Ascending aorta (tissue), 2 donors: ENCODE data around the gene TEN1. TPM values are rescaled to one million over a fixed set of nuclear protein-coding genes. Genes with fewer than 3 reads are reported as not detected.
"Not testable (repeated sequence)": the region's sequence is repeated elsewhere in the genome, so short reads cannot be mapped to it uniquely, and the experiment has no call there.

Source experiments
- DNase-seq, 2 donors: peaks; one replicate each; pipeline ENCODE4 v3.0.0-alpha.2; 2019; ENCODE audit warnings: low spot score in 2 of 2
- H3K27ac ChIP-seq, 2 donors: fragments of 200-600 bp; sonication (generic); one replicate each; pipeline ENCODE4 v1.5.1; 2016 to 2017; ENCODE audit warnings: mild to moderate bottlenecking in 1 of 2
- H3K27me3 ChIP-seq: fragments of 200-600 bp; sonication (generic); one replicate; pipeline ENCODE4 v1.5.1; 2017
- H3K36me3 ChIP-seq, 2 donors: fragments of 200-600 bp; sonication (generic); one replicate each; pipeline ENCODE4 v1.5.1; 2016
- H3K4me1 ChIP-seq, 2 donors: fragments of 200-600 bp; sonication (generic); one replicate each; pipeline ENCODE4 v1.5.1; 2016 to 2017; ENCODE audit warnings: mild to moderate bottlenecking in 1 of 2
- H3K4me3 ChIP-seq, 2 donors: fragments of 200-600 bp; sonication (generic); one replicate each; pipeline ENCODE4 v1.5.1; 2016 to 2017; ENCODE audit warnings: mild to moderate bottlenecking in 1 of 2
- H3K9me3 ChIP-seq, 2 donors: fragments of 200-600 bp; sonication (generic); one replicate each; pipeline ENCODE4 v1.5.1; 2016
- CTCF ChIP-seq, 3 experiments: fragments of 200-600 bp in 2 of 3; fragments of 450-650 bp in 1 of 3; sonication (generic) in 2 of 3; IDR thresholded peaks; one replicate each; pipeline ENCODE4 v1.5.1; 2016 to 2019; ENCODE audit warnings: antibody characterized with exemption in 3 of 3, mild to moderate bottlenecking in 1 of 3, moderate library complexity in 1 of 3
- intact Hi-C: fragments of 100-400 bp; cut with DNase I; formaldehyde crosslinking; loops from one replicate; pipeline ENCODE4 v1.15.1; 2023
- total RNA-seq: library from RNA; depleted of rRNA; stranded (reverse); fragments of >200 nt; gene quantifications from one replicate; pipeline ENCODE4 v1.1.0, GENCODE V29; 2016

Gene TEN1
- total RNA-seq, 1 donor from 2014 or later: 33.6 TPM

- Histone ChIP-seq H3K4me3 (no peak overlapping the region), H3K27me3 (no peaks in the 10 kb centered on the region), H3K36me3 (peaks cover 8 to 17% of the 10 kb centered on the region in 2 donors), H3K27ac (no peak overlapping the region), H3K4me1 (no peaks in the 10 kb centered on the region), H3K9me3 (no peaks in the 10 kb centered on the region)
- TF ChIP-seq CTCF (IDR thresholded peaks at IDR 0.05): no peak
- no peak for DNase-seq
- intact Hi-C loops: no loop called here
Measured at GRCh38 chr17:76034428-76035350, 55.6 kb downstream of the TEN1 start.

- Histone ChIP-seq H3K4me1 (no peaks in the 10 kb centered on the region), H3K4me3 (no peak overlapping the region), H3K27me3 (no peaks in the 10 kb centered on the region), H3K27ac (no peak overlapping the region), H3K36me3 (peaks cover 28 to 37% of the 10 kb centered on the region in 2 donors), H3K9me3 (no peaks in the 10 kb centered on the region)
- intact Hi-C loops: no loop called here
- DNase-seq: no peak
- TF ChIP-seq CTCF (IDR thresholded peaks at IDR 0.05): no peak
Measured at GRCh38 chr17:76036497-76037261, 57.6 kb downstream of the TEN1 start.

- no peak for DNase-seq
- H3K36me3 ChIP-seq: peaks cover 42 to 50% of the 10 kb centered on the region in 2 donors
- no peak overlapping the region for H3K4me3 ChIP-seq
- no peaks in the 10 kb centered on the region for H3K4me1 ChIP-seq
- TF ChIP-seq CTCF (IDR thresholded peaks at IDR 0.05): no peak
- H3K27ac ChIP-seq: no peak overlapping the region
- H3K9me3 ChIP-seq: no peaks in the 10 kb centered on the region
- intact Hi-C loops: no loop called here
- H3K27me3 ChIP-seq: no peaks in the 10 kb centered on the region
Measured at GRCh38 chr17:76038050-76038449, 59.0 kb downstream of the TEN1 start.

DNA sequence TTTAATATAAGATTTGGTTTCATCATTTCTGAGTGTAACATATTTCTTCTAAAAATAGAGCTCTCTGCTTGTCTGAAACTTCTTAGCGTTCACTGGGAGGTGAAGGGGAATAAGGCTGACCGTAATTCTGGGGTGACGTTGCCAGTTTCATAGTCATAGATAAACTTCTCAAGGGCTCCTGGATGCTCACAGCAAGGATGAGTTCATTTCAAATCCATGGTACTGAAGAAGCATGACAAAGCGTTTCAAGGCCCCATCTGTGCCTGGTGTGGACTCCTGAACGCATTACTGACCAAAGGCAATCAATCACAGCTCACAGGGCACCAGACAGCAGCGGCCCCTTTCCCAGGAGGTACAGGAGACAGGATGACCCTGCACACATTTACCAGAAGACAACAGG is 60.1 kb downstream of the TEN1 start:
- Histone ChIP-seq H3K36me3 (peaks cover 53 to 60% of the 10 kb centered on the region in 2 donors), H3K4me3 (no peak overlapping the region), H3K9me3 (no peaks in the 10 kb centered on the region), H3K4me1 (no peaks in the 10 kb centered on the region), H3K27me3 (no peaks in the 10 kb centered on the region), H3K27ac (no peak overlapping the region)
- intact Hi-C loops: no loop called here
- no peak for DNase-seq
- no peak for TF ChIP-seq CTCF (IDR thresholded peaks at IDR 0.05)

- no peaks in the 10 kb centered on the region for H3K9me3 ChIP-seq
- H3K27me3 ChIP-seq: no peaks in the 10 kb centered on the region
- DNase-seq: no peak
- intact Hi-C loops: no loop called here
- TF ChIP-seq CTCF (IDR thresholded peaks at IDR 0.05): no peak
- no peak overlapping the region for H3K4me3 ChIP-seq
- H3K27ac ChIP-seq: no peak overlapping the region
- no peaks in the 10 kb centered on the region for H3K4me1 ChIP-seq
- peaks cover 65 to 73% of the 10 kb centered on the region in 2 donors for H3K36me3 ChIP-seq
Measured at GRCh38 chr17:76040376-76040775, 61.3 kb downstream of the TEN1 start.

GRCh38 chr17:76042868-76043267 is 63.8 kb downstream of the TEN1 start:
- H3K27me3 ChIP-seq, H3K4me3 ChIP-seq, intact Hi-C loops, DNase-seq, H3K9me3 ChIP-seq, H3K4me1 ChIP-seq, H3K27ac ChIP-seq: not testable (repeated sequence)
- peaks cover 90 to 97% of the 10 kb centered on the region in 2 donors for H3K36me3 ChIP-seq

GRCh38 chr17:76044475-76045007 is 65.5 kb downstream of the TEN1 start:
- DNase-seq, H3K4me1 ChIP-seq, H3K4me3 ChIP-seq, H3K9me3 ChIP-seq, H3K27ac ChIP-seq, intact Hi-C loops, H3K27me3 ChIP-seq: not testable (repeated sequence)
- H3K36me3 ChIP-seq: peaks cover 98 to 99% of the 10 kb centered on the region in 2 donors
